NCI-H1436 (cell line): ENCODE measurements around the gene PLPPR3.
"Not testable (repeated sequence)": the region's sequence is repeated elsewhere in the genome, so short reads cannot be mapped to it uniquely, and the experiment has no call there.

ENCODE experiments used
- DNase-seq: peaks from one replicate; lab custom pipeline; 2025; lab: John Stamatoyannopoulos, UW

PLPPR3 gene

DNA sequence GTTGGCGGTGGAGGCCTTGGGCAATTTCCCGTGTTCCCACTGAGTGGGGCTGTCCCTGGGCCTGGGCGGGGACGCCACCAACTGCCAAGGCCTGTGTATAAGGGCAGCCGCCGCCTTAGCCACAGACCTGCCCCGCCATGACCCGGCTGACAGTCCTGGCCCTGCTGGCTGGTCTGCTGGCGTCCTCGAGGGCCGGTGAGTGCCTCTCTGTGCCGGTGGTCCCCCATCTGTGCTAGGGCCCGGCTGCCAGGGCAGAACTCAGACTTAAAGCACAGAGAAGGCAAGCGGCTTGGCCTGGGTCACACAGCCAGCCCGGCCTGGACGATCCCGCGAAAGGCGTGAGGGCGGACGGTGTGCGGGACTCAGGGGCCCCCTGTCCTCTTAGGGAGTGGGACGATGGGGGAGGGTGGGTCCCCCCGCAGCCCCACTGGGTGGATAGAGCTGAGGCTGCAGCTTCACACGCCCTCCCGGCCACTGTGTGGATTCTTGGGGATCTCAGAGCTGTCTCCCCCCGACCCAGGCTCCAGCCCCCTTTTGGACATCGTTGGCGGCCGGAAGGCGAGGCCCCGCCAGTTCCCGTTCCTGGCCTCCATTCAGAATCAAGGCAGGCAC, 6.1 kb upstream of the PLPPR3 start, which contains the start of gene AZU1:
AZU1 (plus strand) TSS at position 128 of the 612 bp plus-strand sequence; CDS start at position 138, 10 bp downstream.
- no peak for DNase-seq

DNA sequence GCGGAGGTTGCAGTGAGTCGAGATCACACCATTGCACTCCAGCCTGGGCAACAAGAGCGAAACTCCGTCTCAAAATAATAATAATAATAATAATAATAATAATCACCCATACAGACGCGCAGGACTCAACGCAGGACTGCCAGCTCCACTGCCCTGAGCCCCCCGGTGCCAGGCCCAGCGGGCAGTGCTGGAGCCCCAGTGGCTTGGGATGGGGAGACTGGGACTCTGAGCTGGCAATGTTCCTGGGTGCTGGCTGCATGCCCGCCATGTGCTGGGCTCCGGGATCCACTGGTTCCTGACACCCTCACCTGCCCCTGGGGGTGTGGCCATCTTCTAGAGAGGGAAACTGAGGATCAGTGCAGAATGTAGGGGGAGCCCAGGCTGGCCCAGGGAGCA, 5.6 kb upstream of the PLPPR3 start:
- DNase-seq, result no peak

DNA sequence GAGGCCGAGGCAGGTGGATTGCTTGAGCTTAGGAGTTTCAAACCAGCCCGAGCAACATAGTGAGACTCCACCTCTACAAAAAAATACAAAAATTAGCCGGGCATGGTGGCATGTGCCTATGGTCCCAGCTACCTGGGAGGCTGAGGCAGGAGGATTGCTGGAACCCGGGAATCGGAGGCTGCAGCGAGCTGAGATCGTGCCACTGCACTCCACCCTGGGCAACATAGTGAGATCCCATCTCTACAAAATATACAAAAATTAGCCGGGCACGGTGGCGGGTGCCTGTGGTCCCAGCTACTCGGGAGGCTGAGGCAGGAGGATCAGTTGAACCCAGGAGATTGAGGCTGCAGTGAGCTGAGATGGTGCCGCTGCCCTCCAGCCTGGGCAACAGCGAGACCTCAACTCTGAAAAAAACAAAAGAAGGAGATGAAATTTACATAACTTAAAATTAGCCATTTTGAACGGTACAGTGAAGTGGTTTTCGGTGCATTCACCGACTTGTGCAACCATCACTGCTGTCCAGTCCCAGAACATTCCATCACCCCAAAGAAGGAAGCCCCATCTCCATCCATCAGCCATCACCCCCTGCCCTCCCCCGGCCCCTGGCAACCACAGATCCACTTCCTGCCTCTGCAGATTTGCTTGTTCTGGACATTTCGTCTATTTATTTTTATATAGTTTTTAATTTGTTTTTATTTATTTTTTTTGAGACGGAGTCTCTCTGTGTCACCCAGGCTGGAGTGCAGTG, 4.3 kb upstream of the PLPPR3 start:
- DNase-seq, result no peak

DNA sequence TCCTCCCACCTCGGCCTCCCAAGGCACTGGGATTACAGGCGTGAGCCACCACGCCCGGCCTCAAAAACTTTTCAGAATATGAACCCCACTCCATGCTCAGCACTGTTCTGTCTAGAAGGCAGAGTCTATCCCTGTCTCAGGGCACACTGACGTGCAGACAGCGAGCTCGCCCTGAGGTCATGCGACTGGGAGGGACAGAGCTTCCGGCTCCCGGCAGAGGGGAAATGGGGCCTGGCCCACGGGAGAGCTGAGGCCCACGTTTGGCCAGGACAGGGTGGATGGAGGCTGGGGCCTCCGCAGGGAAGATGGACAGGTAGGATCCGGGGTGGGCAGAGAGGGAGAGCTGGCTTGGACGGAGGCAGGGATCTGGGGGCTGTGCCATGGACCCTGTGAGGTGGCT, 3.1 kb upstream of the PLPPR3 start:
- no peak for DNase-seq

DNA sequence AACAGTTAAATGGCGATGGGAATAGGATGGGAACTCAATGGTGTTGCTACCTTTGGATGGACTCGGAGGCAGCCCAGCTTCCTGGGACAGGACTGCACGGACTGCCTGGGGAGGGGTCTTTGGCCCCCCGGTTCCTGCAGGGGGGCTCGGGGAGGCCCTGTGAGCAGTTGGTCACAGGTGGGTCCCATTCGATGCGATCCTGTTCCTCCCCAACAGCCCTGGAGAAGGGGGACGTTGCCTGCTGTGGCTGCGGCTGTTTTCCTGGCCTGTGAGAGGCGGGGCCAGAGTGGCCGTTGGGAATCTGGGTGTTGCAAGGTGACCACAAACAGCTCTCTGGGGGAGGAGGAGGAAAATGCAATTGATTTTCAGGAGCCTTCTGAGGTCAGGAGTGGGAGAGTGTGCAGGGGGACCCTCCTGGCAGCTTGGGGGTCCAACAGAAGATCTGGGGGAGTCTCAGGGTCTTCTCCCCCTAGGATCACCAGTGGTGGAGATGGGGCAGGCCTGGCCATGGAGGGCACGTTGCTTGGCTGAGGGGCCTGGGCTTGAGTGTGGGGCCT, 1.9 kb upstream of the PLPPR3 start:
- no peak for DNase-seq

GRCh38 chr19:821231-821824, 427 bp downstream of the PLPPR3 start:
- no peak for DNase-seq

GRCh38 chr19:820212-820611, 1.5 kb downstream of the PLPPR3 start:
- DNase-seq, result not testable (repeated sequence)

DNA sequence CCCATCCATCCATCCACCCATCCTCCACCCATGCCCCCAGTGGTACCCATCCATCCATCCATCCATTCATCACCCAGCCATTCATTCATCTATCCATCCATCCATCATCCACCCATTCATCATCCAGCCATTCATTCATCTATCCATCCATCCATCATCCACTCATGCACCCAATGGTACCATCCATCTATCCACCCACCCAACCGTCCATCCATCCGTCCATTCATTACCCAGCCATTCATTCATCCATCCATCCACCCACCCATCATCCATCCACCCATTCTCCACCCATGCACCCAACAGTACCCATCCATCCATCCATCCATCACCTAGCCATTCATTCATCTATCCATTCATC, 5.3 kb downstream of the PLPPR3 start:
- no peak for DNase-seq

DNA sequence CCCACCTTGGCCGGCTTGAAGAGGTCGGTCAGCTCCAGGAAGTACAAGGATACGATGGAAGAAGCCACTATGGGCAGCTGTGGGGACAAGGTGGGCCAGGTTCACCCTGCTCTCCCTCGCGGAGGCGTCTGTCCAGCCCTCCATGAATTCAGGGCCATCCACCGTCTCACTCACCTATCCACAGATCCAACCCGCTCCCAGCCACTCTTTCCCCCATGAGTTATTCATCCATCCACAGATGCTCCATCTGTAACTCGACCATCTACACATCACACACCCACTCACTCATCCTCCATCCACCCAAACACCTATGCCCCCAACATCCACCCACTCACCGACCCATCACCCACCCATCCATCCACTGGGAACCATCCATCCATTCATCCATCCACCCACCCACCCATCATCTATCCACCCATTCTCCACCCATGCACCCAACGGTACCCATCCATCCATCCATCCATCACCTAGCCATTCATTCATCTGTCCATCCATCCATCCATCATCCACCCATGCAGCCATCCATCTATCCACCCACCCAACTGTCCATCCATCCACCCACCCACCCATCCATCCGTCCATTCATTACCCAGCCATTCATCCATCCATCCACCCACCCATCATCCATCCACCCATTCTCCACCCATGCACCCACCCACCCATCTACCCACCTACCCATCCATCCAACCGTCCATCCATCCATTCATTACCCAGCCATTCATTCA, 5.8 kb downstream of the PLPPR3 start:
- DNase-seq, result no peak

DNA sequence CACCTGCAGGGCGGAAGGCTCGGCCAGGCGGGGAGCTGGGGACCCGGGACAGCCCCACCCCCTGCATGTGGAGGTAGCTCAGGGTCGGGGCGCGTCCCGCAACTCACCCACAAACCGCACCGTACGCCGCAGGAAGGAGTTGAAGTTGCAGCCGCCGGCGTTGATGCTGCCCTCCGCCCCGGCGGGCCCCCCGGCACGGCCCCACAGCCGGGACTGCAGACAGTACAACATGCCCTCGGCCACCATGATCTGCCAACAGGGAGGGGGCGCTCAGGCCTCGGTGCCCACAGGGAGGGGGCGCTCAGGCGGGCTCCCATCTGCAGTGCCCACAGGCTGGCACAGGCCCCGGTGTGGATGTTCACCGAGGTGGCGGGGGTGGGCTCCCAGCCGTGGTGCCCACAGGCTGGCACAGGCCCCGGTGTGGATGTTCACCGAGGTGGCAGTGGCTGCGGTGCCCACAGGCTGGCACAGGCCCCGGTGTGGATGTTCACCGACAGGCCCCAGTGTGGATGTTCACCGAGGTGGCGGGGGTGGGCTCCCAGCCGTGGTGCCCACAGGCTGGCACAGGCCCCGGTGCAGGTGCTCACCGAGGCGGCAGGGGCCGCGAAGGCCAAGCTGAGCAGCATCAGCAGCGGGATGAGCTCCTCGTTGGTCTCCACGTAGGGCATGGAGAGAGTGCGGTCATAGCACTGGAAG, 6.5 kb downstream of the PLPPR3 start:
- DNase-seq, result no peak

DNA sequence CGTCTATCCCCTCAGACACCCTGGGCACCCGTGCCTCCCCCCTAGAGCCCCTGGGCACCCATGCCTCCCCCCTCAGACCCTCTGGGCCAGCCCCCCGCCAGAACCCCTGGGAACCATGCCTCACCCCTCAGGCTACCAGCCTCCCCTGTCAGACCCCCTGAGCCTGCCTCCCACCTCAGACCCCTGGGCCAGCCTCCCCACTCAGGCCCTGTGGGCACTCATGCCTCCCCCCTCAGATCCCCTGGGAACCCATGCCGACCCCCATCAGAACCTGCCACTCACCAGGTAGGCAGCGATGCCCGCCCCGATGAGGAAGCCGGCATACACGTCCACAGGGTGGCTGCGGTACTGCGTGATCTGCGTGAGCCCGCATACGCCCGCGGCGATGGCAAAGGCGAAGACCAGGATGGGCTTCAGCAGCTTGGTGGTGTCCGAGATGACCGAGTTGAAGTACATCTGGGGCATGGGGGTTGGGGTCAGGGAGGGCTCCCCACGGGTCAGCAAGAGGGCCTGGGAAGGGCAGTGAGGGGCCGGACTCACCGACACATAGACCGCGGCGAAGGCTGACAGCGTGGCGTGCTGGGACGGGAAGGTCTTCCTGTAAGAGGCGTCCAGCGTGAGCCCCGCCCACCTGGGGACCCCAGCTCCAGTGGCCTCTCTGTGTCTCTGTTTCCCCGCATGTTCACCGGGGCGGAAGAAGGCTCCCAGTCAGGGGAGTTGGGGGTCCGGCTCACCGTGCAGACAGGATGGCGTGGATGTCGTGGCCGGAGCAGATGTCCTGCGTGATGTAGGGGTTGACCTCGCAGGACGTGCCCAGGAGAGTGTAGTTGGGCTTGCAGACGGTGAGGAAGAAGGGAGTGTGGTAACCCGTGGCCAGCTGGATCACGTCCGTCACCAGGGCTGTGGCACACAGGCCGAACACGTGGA, 7.3 kb downstream of the PLPPR3 start:
- no peak for DNase-seq

DNA sequence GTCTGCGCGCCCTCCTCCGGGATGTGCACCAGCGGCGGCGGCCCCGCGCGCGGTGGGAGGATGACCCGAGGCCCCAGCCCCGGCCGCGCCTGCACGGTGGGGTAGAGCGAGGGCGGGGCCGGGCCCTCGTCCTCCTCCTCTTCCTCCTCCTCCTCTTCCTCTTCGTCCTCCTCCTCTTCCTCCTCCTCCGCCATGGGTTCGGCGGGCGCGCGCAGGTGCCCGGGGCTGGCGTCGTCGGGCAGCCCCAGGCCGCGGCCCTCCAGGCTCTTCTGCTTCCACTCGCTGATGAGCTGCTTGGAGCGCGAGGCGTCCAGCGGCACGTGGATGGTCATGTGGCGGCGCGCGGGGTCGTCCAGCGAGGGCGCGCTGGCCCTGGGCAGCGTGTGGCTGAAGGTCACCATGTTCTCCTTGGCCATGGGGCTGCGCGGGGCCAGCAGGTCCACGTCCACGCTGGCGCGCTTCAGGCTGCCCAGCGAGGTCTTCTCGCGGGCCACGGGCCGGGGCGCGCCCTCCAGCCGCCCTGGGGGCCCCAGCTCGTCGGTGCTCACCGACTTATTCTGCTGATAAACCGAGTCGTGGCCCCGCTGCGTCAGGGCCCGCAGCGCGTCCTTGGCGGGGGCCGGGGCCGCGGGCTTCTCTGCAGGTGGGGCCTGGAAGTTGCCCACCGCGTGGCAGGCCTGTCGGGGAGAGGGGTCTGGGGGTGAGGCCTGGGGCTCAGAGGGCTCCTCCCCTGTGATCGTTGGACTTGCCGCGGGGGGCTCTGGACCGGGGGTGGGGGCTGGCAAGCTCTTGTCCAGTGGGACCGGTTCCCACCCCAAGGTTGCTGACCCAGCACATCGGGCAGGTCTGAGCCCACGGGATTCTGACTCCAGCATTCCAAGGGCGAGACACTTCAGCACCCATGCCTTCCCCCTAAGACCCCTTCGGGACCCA, 8.3 kb downstream of the PLPPR3 start:
- no peak for DNase-seq

- no peak for DNase-seq
Measured at GRCh38 chr19:812747-813218, 9.0 kb downstream of the PLPPR3 start.

- DNase-seq, result no peak
Measured at GRCh38 chr19:812049-812746, 9.6 kb downstream of the PLPPR3 start.

DNA sequence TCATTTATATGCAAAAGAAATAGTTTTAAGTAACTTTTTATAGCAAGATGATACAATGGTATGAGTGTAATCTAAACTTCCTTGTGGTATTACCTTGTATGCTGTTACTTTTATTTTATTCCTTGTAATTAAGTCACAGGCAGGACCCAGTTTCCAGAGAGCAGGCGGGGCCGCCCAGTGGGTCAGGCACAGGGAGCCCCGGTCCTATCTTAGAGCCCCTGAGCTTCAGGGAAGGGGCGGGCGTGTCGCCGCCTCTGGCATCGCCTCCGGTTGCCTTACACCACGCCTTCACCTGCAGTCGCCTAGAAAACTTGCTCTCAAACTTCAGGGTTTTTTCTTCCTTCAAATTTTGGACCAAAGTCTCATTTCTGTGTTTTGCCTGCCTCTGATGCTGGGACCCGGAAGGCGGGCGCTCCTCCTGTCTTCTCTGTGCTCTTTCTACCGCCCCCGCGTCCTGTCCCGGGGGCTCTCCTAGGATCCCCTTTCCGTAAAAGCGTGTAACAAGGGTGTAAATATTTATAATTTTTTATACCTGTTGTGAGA, 10.2 kb downstream of the PLPPR3 start:
- DNase-seq, result no peak

DNA sequence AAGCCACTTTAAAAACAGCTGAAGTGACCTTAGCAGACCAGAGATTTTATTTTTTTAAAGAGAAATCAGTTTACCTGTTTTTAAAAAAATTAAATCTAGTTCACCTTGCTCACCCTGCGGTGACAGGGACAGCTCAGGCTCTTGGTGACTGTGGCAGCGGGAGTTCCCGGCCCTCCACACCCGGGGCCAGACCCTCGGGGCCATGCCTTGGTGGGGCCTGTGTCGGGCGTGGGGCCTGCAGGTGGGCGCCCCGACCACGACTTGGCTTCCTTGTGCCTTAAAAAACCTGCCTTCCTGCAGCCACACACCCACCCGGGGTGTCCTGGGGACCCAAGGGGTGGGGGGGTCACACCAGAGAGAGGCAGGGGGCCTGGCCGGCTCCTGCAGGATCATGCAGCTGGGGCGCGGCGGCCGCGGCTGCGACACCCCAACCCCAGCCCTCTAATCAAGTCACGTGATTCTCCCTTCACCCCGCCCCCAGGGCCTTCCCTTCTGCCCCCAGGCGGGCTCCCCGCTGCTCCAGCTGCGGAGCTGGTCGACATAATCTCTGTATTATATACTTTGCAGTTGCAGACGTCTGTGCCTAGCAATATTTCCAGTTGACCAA, 10.8 kb downstream of the PLPPR3 start:
- no peak for DNase-seq

DNA sequence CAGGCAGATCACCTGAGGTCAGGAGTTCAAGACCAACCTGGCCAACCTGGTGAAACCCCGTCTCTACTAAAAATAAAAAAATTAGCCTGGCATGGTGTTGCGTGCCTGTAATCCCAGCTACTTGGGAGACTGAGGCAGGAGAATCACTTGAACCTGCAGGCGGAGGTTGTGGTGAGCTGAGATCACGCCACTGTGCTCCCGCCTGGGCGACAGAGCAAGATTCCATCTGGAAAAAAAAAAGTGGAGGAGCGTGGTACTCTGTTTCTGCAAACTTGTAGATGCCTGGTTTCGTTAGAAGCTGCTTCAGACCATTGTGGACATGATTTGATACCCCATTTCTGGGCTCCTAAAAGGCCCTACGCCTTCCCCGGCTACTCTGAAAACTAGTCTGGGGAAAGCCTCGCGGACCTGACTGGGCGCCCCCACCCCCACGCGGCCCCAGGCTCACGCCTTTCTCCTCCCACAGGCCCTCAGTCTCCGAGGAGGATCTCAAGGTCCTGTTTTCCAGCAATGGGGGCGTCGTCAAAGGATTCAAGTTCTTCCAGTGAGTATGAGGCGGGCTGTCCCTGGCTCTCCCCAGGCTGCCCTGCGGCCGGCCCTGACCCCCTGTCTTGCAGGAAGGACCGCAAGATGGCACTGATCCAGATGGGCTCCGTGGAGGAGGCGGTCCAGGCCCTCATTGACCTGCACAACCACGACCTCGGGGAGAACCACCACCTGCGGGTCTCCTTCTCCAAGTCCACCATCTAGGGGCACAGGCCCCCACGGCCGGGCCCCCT, 11.5 kb downstream of the PLPPR3 start:
- no peak for DNase-seq
